Measurements from ENCODE around the gene OPA1.

Gene OPA1

DNA sequence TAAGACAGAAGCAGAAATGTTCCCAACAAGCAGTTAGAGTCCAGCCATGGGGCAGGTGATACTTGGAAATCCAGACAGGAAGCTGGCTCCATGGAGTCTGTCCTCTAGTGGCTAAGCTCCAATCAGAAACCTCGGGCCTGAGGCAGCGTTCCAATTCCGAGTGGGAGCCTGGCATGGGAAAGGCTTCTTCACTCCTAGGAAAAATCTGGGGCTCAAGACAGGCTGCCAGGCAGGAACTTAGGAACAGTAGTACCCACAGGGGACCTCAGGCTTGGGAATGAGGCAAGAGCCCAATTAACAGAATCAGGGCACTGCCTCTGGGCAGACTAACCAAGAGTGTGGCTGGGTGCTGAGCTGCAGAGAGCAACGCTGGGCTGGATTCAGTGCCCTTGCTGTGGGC, 32.1 kb upstream of the OPA1 start:
- Histone ChIP-seq H3K9me3 (ENCODE audit: control insufficient read depth, insufficient read depth, low read depth, low read length) (no peaks in the 10 kb centered on the region), H3K27ac (ENCODE audit: low read depth, low read length) (no peak overlapping the region), H3K9ac (ENCODE audit: low read length) (no peak overlapping the region), H3K4me3 (ENCODE audit: low read depth, low read length) (no peak overlapping the region), H3K4me1 (ENCODE audit: control insufficient read depth, insufficient read depth, low read length) (no peaks in the 10 kb centered on the region), H3K27me3 (ENCODE audit: control insufficient read depth, insufficient read depth, low read length) (no peaks in the 10 kb centered on the region), H3K36me3 (ENCODE audit: control insufficient read depth, insufficient read depth, low read length) (no peaks in the 10 kb centered on the region)

GRCh38 chr3:193563426-193563825, 29.6 kb upstream of the OPA1 start:
- no peaks in the 10 kb centered on the region for H3K36me3 ChIP-seq (ENCODE audit: control insufficient read depth, insufficient read depth, low read length)
- H3K4me1 ChIP-seq (ENCODE audit: control insufficient read depth, insufficient read depth, low read length), result no peaks in the 10 kb centered on the region
- H3K27ac ChIP-seq (ENCODE audit: low read depth, low read length), result no peak overlapping the region
- no peak overlapping the region for H3K9ac ChIP-seq (ENCODE audit: low read length)
- no peaks in the 10 kb centered on the region for H3K27me3 ChIP-seq (ENCODE audit: control insufficient read depth, insufficient read depth, low read length)
- H3K4me3 ChIP-seq (ENCODE audit: low read depth, low read length), result no peak overlapping the region
- H3K9me3 ChIP-seq (ENCODE audit: control insufficient read depth, insufficient read depth, low read depth, low read length), result no peaks in the 10 kb centered on the region

GRCh38 chr3:193564012-193564411, 29.0 kb upstream of the OPA1 start:
- Histone ChIP-seq H3K4me3 (ENCODE audit: low read depth, low read length) (no peak overlapping the region), H3K4me1 (ENCODE audit: control insufficient read depth, insufficient read depth, low read length) (no peaks in the 10 kb centered on the region), H3K27me3 (ENCODE audit: control insufficient read depth, insufficient read depth, low read length) (no peaks in the 10 kb centered on the region), H3K9me3 (ENCODE audit: control insufficient read depth, insufficient read depth, low read depth, low read length) (no peaks in the 10 kb centered on the region), H3K27ac (ENCODE audit: low read depth, low read length) (no peak overlapping the region), H3K36me3 (ENCODE audit: control insufficient read depth, insufficient read depth, low read length) (no peaks in the 10 kb centered on the region), H3K9ac (ENCODE audit: low read length) (no peak overlapping the region)

GRCh38 chr3:193569119-193569518, 23.9 kb upstream of the OPA1 start:
- no peak overlapping the region for H3K27ac ChIP-seq (ENCODE audit: low read depth, low read length)
- H3K36me3 ChIP-seq (ENCODE audit: control insufficient read depth, insufficient read depth, low read length), result no peaks in the 10 kb centered on the region
- 0 out of 2 replicates have a peak, but pooled peaks cover 2% of the 10 kb centered on the region for H3K4me1 ChIP-seq (ENCODE audit: control insufficient read depth, insufficient read depth, low read length)
- H3K9ac ChIP-seq (ENCODE audit: low read length), result no peak overlapping the region
- no peak overlapping the region for H3K4me3 ChIP-seq (ENCODE audit: low read depth, low read length)
- no peaks in the 10 kb centered on the region for H3K9me3 ChIP-seq (ENCODE audit: control insufficient read depth, insufficient read depth, low read depth, low read length)
- no peaks in the 10 kb centered on the region for H3K27me3 ChIP-seq (ENCODE audit: control insufficient read depth, insufficient read depth, low read length)

DNA sequence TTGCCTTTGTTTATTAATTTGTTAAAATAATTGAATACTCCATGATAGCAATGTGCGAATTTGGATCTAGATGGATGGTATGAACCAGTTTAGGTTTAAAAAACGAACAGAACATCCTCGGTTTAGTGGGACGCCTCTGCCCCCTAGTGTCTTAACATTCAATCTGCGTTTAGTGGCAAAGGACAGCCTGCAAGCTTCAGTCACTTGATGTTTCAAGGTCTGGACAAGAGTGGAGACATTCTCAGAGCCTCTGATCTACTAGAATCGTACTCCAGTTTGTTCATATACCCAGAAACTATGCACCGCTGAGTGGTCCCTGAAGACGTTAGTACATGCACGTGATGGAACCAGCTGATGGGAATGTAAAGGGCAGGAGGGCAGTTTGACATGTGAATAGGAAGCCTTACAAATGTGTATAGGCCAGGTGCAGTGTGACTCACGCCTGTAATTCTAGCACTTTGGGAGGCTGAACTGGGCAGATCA, 20.5 kb upstream of the OPA1 start:
- no peak overlapping the region for H3K27ac ChIP-seq (ENCODE audit: low read depth, low read length)
- no peaks in the 10 kb centered on the region for H3K9me3 ChIP-seq (ENCODE audit: control insufficient read depth, insufficient read depth, low read depth, low read length)
- no peak overlapping the region for H3K4me3 ChIP-seq (ENCODE audit: low read depth, low read length)
- H3K9ac ChIP-seq (ENCODE audit: low read length), result no peak overlapping the region
- 0 out of 2 replicates have a peak, but pooled peaks cover 2% of the 10 kb centered on the region for H3K4me1 ChIP-seq (ENCODE audit: control insufficient read depth, insufficient read depth, low read length)
- no peaks in the 10 kb centered on the region for H3K27me3 ChIP-seq (ENCODE audit: control insufficient read depth, insufficient read depth, low read length)
- H3K36me3 ChIP-seq (ENCODE audit: control insufficient read depth, insufficient read depth, low read length), result no peaks in the 10 kb centered on the region

- Histone ChIP-seq H3K9ac (ENCODE audit: low read length) (no peak overlapping the region), H3K27ac (ENCODE audit: low read depth, low read length) (no peak overlapping the region), H3K36me3 (ENCODE audit: control insufficient read depth, insufficient read depth, low read length) (no peaks in the 10 kb centered on the region), H3K27me3 (ENCODE audit: control insufficient read depth, insufficient read depth, low read length) (no peaks in the 10 kb centered on the region), H3K4me1 (ENCODE audit: control insufficient read depth, insufficient read depth, low read length) (0 out of 2 replicates have a peak, but pooled peaks cover 2% of the 10 kb centered on the region), H3K4me3 (ENCODE audit: low read depth, low read length) (no peak overlapping the region), H3K9me3 (ENCODE audit: control insufficient read depth, insufficient read depth, low read depth, low read length) (no peaks in the 10 kb centered on the region)
Measured at GRCh38 chr3:193573403-193574191, 19.4 kb upstream of the OPA1 start.

GRCh38 chr3:193574488-193575070, 18.4 kb upstream of the OPA1 start:
- Histone ChIP-seq H3K9ac (ENCODE audit: low read length) (no peak overlapping the region), H3K4me3 (ENCODE audit: low read depth, low read length) (no peak overlapping the region), H3K9me3 (ENCODE audit: control insufficient read depth, insufficient read depth, low read depth, low read length) (no peaks in the 10 kb centered on the region), H3K27me3 (ENCODE audit: control insufficient read depth, insufficient read depth, low read length) (no peaks in the 10 kb centered on the region), H3K27ac (ENCODE audit: low read depth, low read length) (no peak overlapping the region), H3K4me1 (ENCODE audit: control insufficient read depth, insufficient read depth, low read length) (0 out of 2 replicates have a peak, but pooled peaks cover 2% of the 10 kb centered on the region), H3K36me3 (ENCODE audit: control insufficient read depth, insufficient read depth, low read length) (no peaks in the 10 kb centered on the region)

DNA sequence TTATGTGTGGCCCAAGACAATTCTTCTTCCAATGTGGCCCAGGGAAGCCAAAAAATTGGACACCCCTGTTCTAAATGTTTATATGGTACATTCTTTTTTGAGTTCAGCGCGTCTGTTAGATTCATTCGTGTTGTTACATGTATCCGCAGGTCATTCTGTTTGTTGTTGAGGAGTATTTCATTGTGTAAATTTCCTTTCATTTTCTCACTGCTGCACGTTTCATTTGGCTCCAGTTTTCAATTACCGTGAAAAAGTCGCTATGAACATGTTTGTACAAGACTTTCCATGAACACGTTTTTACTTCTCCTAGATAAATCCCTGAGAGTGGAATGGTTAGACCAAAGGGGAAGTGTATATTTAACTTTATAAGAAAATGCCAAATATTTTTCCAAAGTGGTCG, 7.5 kb upstream of the OPA1 start:
- no peaks in the 10 kb centered on the region for H3K9me3 ChIP-seq (ENCODE audit: control insufficient read depth, insufficient read depth, low read depth, low read length)
- H3K4me1 ChIP-seq (ENCODE audit: control insufficient read depth, insufficient read depth, low read length), result 0 out of 2 replicates have a peak, but pooled peaks cover 6% of the 10 kb centered on the region
- H3K27me3 ChIP-seq (ENCODE audit: control insufficient read depth, insufficient read depth, low read length), result no peaks in the 10 kb centered on the region
- H3K27ac ChIP-seq (ENCODE audit: low read depth, low read length), result no peak overlapping the region
- no peaks in the 10 kb centered on the region for H3K36me3 ChIP-seq (ENCODE audit: control insufficient read depth, insufficient read depth, low read length)
- H3K9ac ChIP-seq (ENCODE audit: low read length), result no peak overlapping the region
- no peak overlapping the region for H3K4me3 ChIP-seq (ENCODE audit: low read depth, low read length)

DNA sequence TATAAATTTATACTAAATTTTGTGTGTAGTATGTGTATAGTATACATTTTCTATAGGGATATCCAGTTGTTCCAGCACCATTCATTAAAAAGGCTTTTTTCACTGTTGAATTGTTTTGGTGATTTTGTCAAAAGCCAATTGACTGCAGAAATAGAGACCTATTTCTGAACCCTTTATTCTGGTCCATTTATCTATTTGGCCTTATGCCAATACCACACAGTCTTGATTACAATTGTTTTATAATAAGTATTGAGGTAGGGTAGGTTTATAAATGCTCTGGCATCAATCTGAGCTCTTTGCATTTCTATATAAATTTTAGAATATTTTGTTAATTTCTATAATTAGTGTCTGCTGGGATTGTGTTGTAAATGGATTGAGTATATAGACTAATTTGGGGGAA, 6.5 kb upstream of the OPA1 start:
- Histone ChIP-seq H3K4me3 (ENCODE audit: low read depth, low read length) (no peak overlapping the region), H3K27ac (ENCODE audit: low read depth, low read length) (no peak overlapping the region), H3K4me1 (ENCODE audit: control insufficient read depth, insufficient read depth, low read length) (0 out of 2 replicates have a peak, but pooled peaks cover 6% of the 10 kb centered on the region), H3K9me3 (ENCODE audit: control insufficient read depth, insufficient read depth, low read depth, low read length) (no peaks in the 10 kb centered on the region), H3K9ac (ENCODE audit: low read length) (no peak overlapping the region), H3K27me3 (ENCODE audit: control insufficient read depth, insufficient read depth, low read length) (no peaks in the 10 kb centered on the region), H3K36me3 (ENCODE audit: control insufficient read depth, insufficient read depth, low read length) (no peaks in the 10 kb centered on the region)

DNA sequence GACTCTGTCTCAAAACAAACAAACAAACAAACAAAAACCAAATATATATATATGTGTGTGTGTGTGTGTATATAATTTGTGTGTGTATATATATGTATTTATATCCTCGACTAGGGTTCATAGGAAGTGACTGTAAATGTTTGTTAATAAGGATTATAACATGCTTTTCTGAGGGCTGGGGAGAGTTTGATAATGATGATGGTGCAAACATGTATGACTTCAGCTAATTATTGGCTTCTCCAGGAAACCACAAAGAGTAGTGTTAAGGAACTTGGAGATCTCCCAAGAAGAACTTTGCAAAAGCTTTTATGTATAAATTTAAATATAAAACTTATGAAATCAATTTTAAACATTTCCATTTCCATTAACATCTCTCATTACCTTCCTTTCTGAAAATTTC, 3.9 kb upstream of the OPA1 start:
- Histone ChIP-seq H3K9me3 (ENCODE audit: control insufficient read depth, insufficient read depth, low read depth, low read length) (no peaks in the 10 kb centered on the region), H3K36me3 (ENCODE audit: control insufficient read depth, insufficient read depth, low read length) (no peaks in the 10 kb centered on the region), H3K4me3 (ENCODE audit: low read depth, low read length) (no peak overlapping the region), H3K9ac (ENCODE audit: low read length) (no peak overlapping the region), H3K27ac (ENCODE audit: low read depth, low read length) (no peak overlapping the region), H3K27me3 (ENCODE audit: control insufficient read depth, insufficient read depth, low read length) (no peaks in the 10 kb centered on the region; the same call in 1 of the 2 replicates), H3K4me1 (ENCODE audit: control insufficient read depth, insufficient read depth, low read length) (0 out of 2 replicates have a peak, but pooled peaks cover 9% of the 10 kb centered on the region)

DNA sequence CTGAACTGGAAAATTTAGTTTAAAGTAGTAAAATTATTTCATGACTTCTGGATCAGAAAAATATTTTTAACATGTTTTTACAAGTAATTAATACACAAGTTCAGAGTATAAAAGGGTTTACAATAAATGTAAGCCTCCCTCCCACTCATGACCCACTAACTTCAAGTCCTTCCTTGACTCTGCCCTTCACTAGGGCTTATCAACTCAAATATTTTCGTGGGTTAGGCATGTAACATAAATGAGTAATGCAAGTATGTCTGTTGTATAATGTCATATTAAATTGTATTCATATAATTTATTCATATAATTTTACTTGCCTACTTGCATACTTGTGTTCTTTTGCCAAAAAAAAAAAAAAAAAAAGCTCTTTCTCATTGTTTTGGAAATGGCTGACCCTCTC, 3.4 kb upstream of the OPA1 start:
- H3K9ac ChIP-seq (ENCODE audit: low read length), result no peak overlapping the region
- peaks cover 10% of the 10 kb centered on the region; the same call in 1 of the 2 replicates for H3K4me1 ChIP-seq (ENCODE audit: control insufficient read depth, insufficient read depth, low read length)
- no peak overlapping the region for H3K27ac ChIP-seq (ENCODE audit: low read depth, low read length)
- H3K27me3 ChIP-seq (ENCODE audit: control insufficient read depth, insufficient read depth, low read length), result no peaks in the 10 kb centered on the region; the same call in 1 of the 2 replicates
- H3K4me3 ChIP-seq (ENCODE audit: low read depth, low read length), result no peak overlapping the region
- no peaks in the 10 kb centered on the region for H3K36me3 ChIP-seq (ENCODE audit: control insufficient read depth, insufficient read depth, low read length)
- H3K9me3 ChIP-seq (ENCODE audit: control insufficient read depth, insufficient read depth, low read depth, low read length), result no peaks in the 10 kb centered on the region
